ENCODE results near the gene SEPSECS. TPM values are rescaled to one million over a fixed set of nuclear protein-coding genes. Genes with fewer than 3 reads are reported as not detected.

SEPSECS gene
- total and polyA plus RNA-seq, 2 donors (not counting 3 experiments of a cell fraction or from before 2014, with no cell fraction given) = 2.8 to 8.3 TPM

- FAIRE-seq (no peak), DNase-seq (ENCODE audit: low read depth, low spot score) (no peak)
- no peak overlapping the region for H3K9ac ChIP-seq (replicated peaks; ENCODE audit: extremely low read depth, insufficient read depth, low read length)
- H3K27me3 ChIP-seq (ENCODE audit: control insufficient read depth in 2 of 2, insufficient read depth in 2 of 2, low read length in 2 of 2) = no peaks in the 10 kb centered on the region
- POLR2A ChIA-PET = no interaction called here
- H2AFZ ChIP-seq (ENCODE audit: low read depth, low read length) = no peak overlapping the region
- no peak overlapping the region for H3K4me3 ChIP-seq (replicated peaks in 1 of 3; ENCODE audit: insufficient read depth in 1 of 3, low read depth in 1 of 3, low read length in 3 of 3)
- no peaks in the 10 kb centered on the region for H4K20me1 ChIP-seq (replicated peaks; ENCODE audit: control insufficient read depth, extremely low read depth, insufficient read depth, low read length)
- CTCF ChIA-PET = interaction anchor here (0.6 to 1.0 kb wide), 2 partner anchors 11 to 82 kb away, joined by 3 to 4 read pairs; no protein-coding TSS in a partner anchor
- no peak overlapping the region for H3K4me2 ChIP-seq (ENCODE audit: insufficient read depth, low read length)
- BruUV-seq (replicated peaks) = no TSS peak
- H3K36me3 ChIP-seq (ENCODE audit: control insufficient read depth in 2 of 2, extremely low read depth in 1 of 2, insufficient read depth in 2 of 2, low read length in 2 of 2) = no peaks in the 10 kb centered on the region
- H3K9me3 ChIP-seq (replicated peaks; ENCODE audit: control insufficient read depth, insufficient read depth, low read length) = no peaks in the 10 kb centered on the region
- peaks cover under 1% of the 10 kb centered on the region for H3K4me1 ChIP-seq (ENCODE audit: control insufficient read depth, extremely low read depth, insufficient read depth, low read length)
- intact Hi-C loops (cut with micrococcal nuclease) (no loop called here), dilution Hi-C loops (cut with MboI; ENCODE audit: extremely low pct_ligation_motif_present, low sequenced_read_pairs) (no loop called here)
- TF ChIP-seq EZH2 (IDR thresholded peaks at IDR 0.05; ENCODE audit: borderline replicate concordance, low read depth, low read length, severe bottlenecking) (no peak), CTCF (IDR thresholded peaks at IDR 0.05; ENCODE audit: extremely low read depth in 1 of 2, insufficient read depth in 1 of 2, low read depth in 1 of 2, low read length in 2 of 2) (no peak), JUN (IDR thresholded peaks at IDR 0.05; ENCODE audit: borderline replicate concordance, insufficient read depth, insufficient read length, low read depth) (no peak), POLR2AphosphoS5 (IDR thresholded peaks at IDR 0.05; ENCODE audit: insufficient read depth, low read depth, low read length) (no peak), POLR2A (IDR thresholded peaks at IDR 0.05; ENCODE audit: low read depth, low read length) (no peak), GATA2 (IDR thresholded peaks at IDR 0.05; ENCODE audit: insufficient read depth, insufficient read length, low read depth, low read length) (no peak), MYC (IDR thresholded peaks at IDR 0.05; ENCODE audit: low read depth, low read length) (no peak), FOS (IDR thresholded peaks at IDR 0.05; ENCODE audit: borderline replicate concordance, insufficient read depth, low read length) (no peak)
- TF ChIP-seq, protein P1, sequence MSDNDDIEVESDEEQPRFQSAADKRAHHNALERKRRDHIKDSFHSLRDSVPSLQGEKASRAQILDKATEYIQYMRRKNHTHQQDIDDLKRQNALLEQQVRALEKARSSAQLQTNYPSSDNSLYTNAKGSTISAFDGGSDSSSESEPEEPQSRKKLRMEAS (IDR thresholded peaks at IDR 0.05; ENCODE audit: insufficient read depth, insufficient read length) = no peak
- no peaks in the 10 kb centered on the region for H3K9me1 ChIP-seq (replicated peaks; ENCODE audit: control insufficient read depth, extremely low read depth, insufficient read depth, low read length)
- H3K79me2 ChIP-seq (ENCODE audit: control insufficient read depth, insufficient read depth, low read length) = no peaks in the 10 kb centered on the region
- no peak overlapping the region for H3K27ac ChIP-seq (ENCODE audit: insufficient read depth, low read depth, low read length)
Measured at GRCh38 chr4:25155947-25156346, 4.3 kb downstream of the SEPSECS start.
